Mesenchymal stem cell (in vitro differentiated cells and primary cell): Measurements from ENCODE around the gene PACSIN3. TPM values are rescaled to one million over a fixed set of nuclear protein-coding genes. Genes with fewer than 3 reads are reported as not detected.
A peak's percentile ranks its signal among the peaks of the same experiment; 100 is the strongest.

Source experiments
- DNase-seq: peaks from one replicate; pipeline ENCODE4 v3.0.0-alpha.2; 2013
- H2AFZ ChIP-seq: one replicate; pipeline ENCODE4 v1.6.1; 2013; ENCODE audit warnings: low read depth, mild to moderate bottlenecking, control low read depth, inconsistent platforms, low read length, moderate library complexity
- H2AK5ac ChIP-seq: 2 replicates; pipeline ENCODE4 v1.6.1; 2013; ENCODE audit warnings: low read length, moderate library complexity, mild to moderate bottlenecking, inconsistent platforms; ENCODE audit not compliant: severe bottlenecking
- H2BK120ac ChIP-seq: one replicate; pipeline ENCODE4 v1.6.1; 2013; ENCODE audit warnings: low read depth, mild to moderate bottlenecking, inconsistent platforms, low read length, moderate library complexity
- H2BK12ac ChIP-seq, 2 experiments: one replicate each; pipeline ENCODE4 v1.6.1; 2013; ENCODE audit warnings: inconsistent platforms in 2 of 2, low read length in 2 of 2, mild to moderate bottlenecking in 2 of 2, moderate library complexity in 2 of 2, control low read depth in 1 of 2
- H2BK15ac ChIP-seq: one replicate; pipeline ENCODE4 v1.6.1; 2013; ENCODE audit warnings: mild to moderate bottlenecking, low read depth, inconsistent platforms; ENCODE audit not compliant: poor library complexity, severe bottlenecking
- H2BK5ac ChIP-seq: 2 replicates; pipeline ENCODE4 v1.6.1; 2013; ENCODE audit warnings: low read depth, mild to moderate bottlenecking, low read length, control low read depth, inconsistent platforms; ENCODE audit not compliant: poor library complexity, severe bottlenecking
- H3K14ac ChIP-seq, 2 experiments: one replicate each; pipeline ENCODE4 v1.6.1; 2013; ENCODE audit warnings: inconsistent platforms in 2 of 2, low read length in 2 of 2, control low read depth in 1 of 2, mild to moderate bottlenecking in 1 of 2, moderate library complexity in 1 of 2
- H3K18ac ChIP-seq, 2 experiments: one replicate each; pipeline ENCODE4 v1.6.1; 2013; ENCODE audit warnings: inconsistent platforms in 2 of 2, low read length in 2 of 2, control low read depth in 1 of 2, low read depth in 1 of 2, mild to moderate bottlenecking in 1 of 2
- H3K23ac ChIP-seq, 2 experiments: one replicate each; pipeline ENCODE4 v1.6.1; 2013; ENCODE audit warnings: inconsistent platforms in 2 of 2, low read length in 2 of 2, mild to moderate bottlenecking in 2 of 2, moderate library complexity in 2 of 2, control low read depth in 1 of 2
- H3K27ac ChIP-seq: 2 replicates; pipeline ENCODE4 v1.5.1; 2013; ENCODE audit warnings: mild to moderate bottlenecking, moderate library complexity, low read length, control low read depth, inconsistent platforms; ENCODE audit not compliant: poor library complexity, severe bottlenecking
- H3K27me3 ChIP-seq, 2 experiments: 2 replicates each; pipeline versions ENCODE4 v1.6.1 to v1.7.0; 2013; ENCODE audit warnings: low read length in 2 of 2, mild to moderate bottlenecking in 2 of 2, moderate library complexity in 2 of 2, control low read depth in 1 of 2, inconsistent platforms in 1 of 2; ENCODE audit not compliant: control insufficient read depth in 1 of 2, insufficient read depth in 1 of 2
- H3K36me3 ChIP-seq, 2 experiments: 2 replicates each; pipeline versions ENCODE4 v1.6.1 to v1.7.0; 2013; ENCODE audit warnings: low read length in 2 of 2, control low read depth in 1 of 2, inconsistent platforms in 1 of 2, low read depth in 1 of 2, mild to moderate bottlenecking in 1 of 2; ENCODE audit not compliant: insufficient read depth in 2 of 2, control insufficient read depth in 1 of 2
- H3K4ac ChIP-seq, 2 experiments: one replicate each; pipeline ENCODE4 v1.6.1; 2013; ENCODE audit warnings: inconsistent platforms in 2 of 2, low read length in 2 of 2, mild to moderate bottlenecking in 2 of 2, moderate library complexity in 2 of 2, control low read depth in 1 of 2, low read depth in 1 of 2
- H3K4me1 ChIP-seq: 2 replicates; pipeline ENCODE4 v1.6.1; 2013; ENCODE audit warnings: low read depth, low read length, control low read depth; ENCODE audit not compliant: control insufficient read depth, insufficient read depth
- H3K4me2 ChIP-seq: 2 replicates; pipeline ENCODE4 v1.6.1; 2013; ENCODE audit warnings: low read length, mild to moderate bottlenecking, inconsistent platforms; ENCODE audit not compliant: poor library complexity, severe bottlenecking
- H3K4me3 ChIP-seq, 2 experiments: 2 replicates each; pipeline versions ENCODE4 v1.5.1 to v1.7.0; 2013; ENCODE audit warnings: low read length in 2 of 2, mild to moderate bottlenecking in 2 of 2, control low read depth in 1 of 2, low read depth in 1 of 2; ENCODE audit not compliant: insufficient read depth in 1 of 2
- H3K79me1 ChIP-seq: replicated peaks from 2 replicates; pipeline ENCODE4 v1.6.1; 2013; ENCODE audit warnings: mild to moderate bottlenecking, control low read depth, low read length, inconsistent platforms; ENCODE audit not compliant: poor library complexity, severe bottlenecking
- H3K9ac ChIP-seq: 2 replicates; pipeline ENCODE4 v1.7.0; 2013; ENCODE audit warnings: mild to moderate bottlenecking, low read length, moderate library complexity
- H3K9me3 ChIP-seq: 2 replicates; pipeline ENCODE4 v1.7.0; 2013; ENCODE audit warnings: mild to moderate bottlenecking, low read length; ENCODE audit not compliant: control insufficient read depth
- H4K8ac ChIP-seq: one replicate; pipeline ENCODE4 v1.6.1; 2013; ENCODE audit warnings: inconsistent platforms, mild to moderate bottlenecking, low read length, moderate library complexity
- H4K91ac ChIP-seq: one replicate; pipeline ENCODE4 v1.6.1; 2013; ENCODE audit warnings: mild to moderate bottlenecking, low read length, inconsistent platforms
- WGBS: methylation state at CpG from one replicate; pipeline ENCODE4 v1.1.7; 2013; ENCODE audit warnings: mixed read lengths; 5-methylcytosine and 5-hydroxymethylcytosine counted together
- polyA plus RNA-seq, 2 experiments: library from polyadenylated mRNA; stranded (reverse); fragments of 200-250 nt; gene quantifications; one replicate each; pipeline ENCODE4 v1.2.3, GENCODE V29; 2013

PACSIN3 gene
- polyA plus RNA-seq (2013, experiment 1 of 2): 13.3 TPM
- polyA plus RNA-seq (2013, experiment 2 of 2): 13.7 TPM

GRCh38 chr11:47186076-47186699, at the start of gene PACSIN3:
Gene PACSIN3, minus strand, starts transcription at chr11:47186434. Its CDS starts 3,707 bp downstream, at chr11:47182727.
- DNase-seq: peak; percentile 71
- Histone ChIP-seq H3K4me3 (peak within 1 kb of the TSS; percentile 83), H4K8ac (peak within 1 kb of the TSS; percentile 75), H3K4me2 (peak within 1 kb of the TSS; percentile 98), H3K4ac (peak within 1 kb of the TSS; percentile 34 to 79), H2BK5ac (peak within 1 kb of the TSS; percentile 20), H3K27ac (peak within 1 kb of the TSS; percentile 71), H4K91ac (peak within 1 kb of the TSS; percentile 62), H2BK12ac (peak within 1 kb of the TSS in 1 of 2 experiments; percentile 87), H3K23ac (peak within 1 kb of the TSS in 1 of 2 experiments; percentile 88), H3K79me1 (peaks cover 11% of the 10 kb centered on the region), H2AFZ (peak within 1 kb of the TSS; percentile 86), H3K27me3 (no peaks in the 10 kb centered on the region), H2AK5ac (peak within 1 kb of the TSS; percentile 24), H3K4me1 (peaks cover 30% of the 10 kb centered on the region), H3K9ac (peak within 1 kb of the TSS; percentile 87), H2BK15ac (peak within 1 kb of the TSS; percentile 55), H3K36me3 (peaks cover 0 to 26% of the 10 kb centered on the region in 2 experiments), H3K14ac (peak within 1 kb of the TSS; percentile 65 to 94), H3K9me3 (no peaks in the 10 kb centered on the region), H3K18ac (peak within 1 kb of the TSS; percentile 89 to 95), H2BK120ac (peak within 1 kb of the TSS; percentile 52)
- under 1% methylated on average over 48 of the region's 80 CpGs for WGBS

GRCh38 chr11:47235163-47235562, 48.9 kb upstream of the PACSIN3 start:
- H2AK5ac ChIP-seq: peak overlapping the region; percentile 5
- no peak overlapping the region for H3K23ac ChIP-seq

GRCh38 chr11:47234669-47235100, 48.5 kb upstream of the PACSIN3 start:
- Histone ChIP-seq H2AFZ (no peak overlapping the region), H3K23ac (no peak overlapping the region), H3K27me3 (no peaks in the 10 kb centered on the region), H4K8ac (no peak overlapping the region), H3K36me3 (peaks cover 55 to 78% of the 10 kb centered on the region in 2 experiments), H3K14ac (no peak overlapping the region), H3K27ac (peak overlapping the region; percentile 70), H3K18ac (no peak overlapping the region), H2BK15ac (no peak overlapping the region), H3K4me3 (peak overlapping the region in 1 of 2 experiments; percentile 19), H2AK5ac (peak overlapping the region; percentile 10), H3K4ac (no peak overlapping the region), H3K4me2 (peak overlapping the region; percentile 5), H3K9ac (peak overlapping the region; percentile 69), H3K79me1 (peaks cover 9% of the 10 kb centered on the region), H2BK5ac (no peak overlapping the region), H2BK12ac (no peak overlapping the region), H3K4me1 (peaks cover 17% of the 10 kb centered on the region), H3K9me3 (no peaks in the 10 kb centered on the region), H4K91ac (no peak overlapping the region), H2BK120ac (no peak overlapping the region)
- 96% methylated on average over 12 of the region's 12 CpGs for WGBS
- no peak for DNase-seq

More at GRCh38 chr11:47235163-47235562, 48.9 kb upstream of the PACSIN3 start:
- Histone ChIP-seq H3K9ac (no peak overlapping the region), H2BK12ac (no peak overlapping the region), H2BK5ac (no peak overlapping the region), H3K27ac (peak overlapping the region; percentile 6), H3K9me3 (no peaks in the 10 kb centered on the region), H3K4me2 (no peak overlapping the region), H2BK15ac (no peak overlapping the region), H3K4me3 (no peak overlapping the region), H3K18ac (no peak overlapping the region), H3K36me3 (peaks cover 56 to 78% of the 10 kb centered on the region in 2 experiments), H3K79me1 (peaks cover 12% of the 10 kb centered on the region), H3K14ac (no peak overlapping the region), H4K91ac (no peak overlapping the region), H3K4ac (peak overlapping the region in 1 of 2 experiments; percentile 24), H4K8ac (no peak overlapping the region), H2BK120ac (no peak overlapping the region), H3K4me1 (peaks cover 17% of the 10 kb centered on the region), H2AFZ (no peak overlapping the region), H3K27me3 (no peaks in the 10 kb centered on the region)
- DNase-seq: no peak
- 95% methylated on average over 12 of the region's 12 CpGs for WGBS

GRCh38 chr11:47233989-47234668, 47.9 kb upstream of the PACSIN3 start:
- Histone ChIP-seq H3K18ac (no peak overlapping the region), H2BK15ac (no peak overlapping the region), H4K8ac (no peak overlapping the region), H3K36me3 (peaks cover 51 to 78% of the 10 kb centered on the region in 2 experiments), H4K91ac (no peak overlapping the region), H3K9ac (peak overlapping the region; percentile 69), H3K27ac (peak overlapping the region; percentile 70), H3K4me3 (peak overlapping the region in 1 of 2 experiments; percentile 19), H2AFZ (no peak overlapping the region), H2AK5ac (peak overlapping the region; percentile 50), H3K9me3 (no peaks in the 10 kb centered on the region), H2BK120ac (no peak overlapping the region), H3K4me1 (peaks cover 17% of the 10 kb centered on the region), H3K27me3 (no peaks in the 10 kb centered on the region), H3K79me1 (peaks cover 11% of the 10 kb centered on the region), H3K23ac (no peak overlapping the region), H3K14ac (no peak overlapping the region), H2BK5ac (no peak overlapping the region), H3K4ac (no peak overlapping the region), H2BK12ac (no peak overlapping the region), H3K4me2 (peak overlapping the region; percentile 5)
- DNase-seq: peak; percentile 81
- WGBS: 72% methylated on average over 11 of the region's 11 CpGs
